HEK293 (cell line): ENCODE results near the gene ATF7IP2.

ENCODE experiments used
- CTCF ChIA-PET: fragments of 350-600 bp; formaldehyde crosslinking; extraction: SDS; loops from one replicate; lab custom pipeline; 2021; ENCODE audit warnings: antibody characterized with exemption; lab: Yijun Ruan, JAX
- POLR2A ChIA-PET: fragments of 300-600 bp; formaldehyde crosslinking; extraction: SDS; loops from one replicate; lab custom pipeline; 2020; ENCODE audit warnings: antibody characterized with exemption, inconsistent platforms; lab: Yijun Ruan, JAX
- H3K27ac ChIP-seq: fragments of 200-500 bp; sonication (Bioruptor generic); 2 replicates; pipeline ENCODE4 v1.5.1; 2014; ENCODE audit warnings: low read depth, low read length, control low read depth, inconsistent platforms; ENCODE audit errors: extremely low read depth
- H3K36me3 ChIP-seq, 2 experiments: fragments of 200-500 bp in 1 of 2; sonication (Bioruptor generic) in 1 of 2; 1 replicate in 1 of 2; 2 replicates in 1 of 2; pipeline ENCODE4 v1.5.1; 2014 to 2017; ENCODE audit warnings: inconsistent platforms in 2 of 2, low read length in 2 of 2; ENCODE audit not compliant: control insufficient read depth in 2 of 2, insufficient read depth in 1 of 2
- H3K4me1 ChIP-seq: fragments of 200-500 bp; sonication (Bioruptor generic); 2 replicates; pipeline ENCODE4 v1.5.1; 2014; ENCODE audit warnings: mild to moderate bottlenecking, low read length, inconsistent platforms; ENCODE audit not compliant: control insufficient read depth, insufficient read depth
- H3K4me3 ChIP-seq: 2 replicates; pipeline ENCODE4 v1.5.1; 2011; ENCODE audit warnings: low read depth, mild to moderate bottlenecking, control low read depth, low read length, moderate library complexity
- H3K9me3 ChIP-seq: fragments of 200-500 bp; sonication (Bioruptor generic); 2 replicates; pipeline ENCODE4 v1.5.1; 2014; ENCODE audit warnings: low read depth, low read length, inconsistent platforms; ENCODE audit not compliant: control insufficient read depth, insufficient read depth
- GLI2 ChIP-seq: fragments of 450-650 bp; formaldehyde crosslinking; IDR thresholded peaks from 2 replicates; pipeline ENCODE4; 2017; ENCODE audit warnings: missing biosample characterization, missing genetic modification characterization, low read depth, borderline replicate concordance
- IKZF3 ChIP-seq: fragments of 450-650 bp; IDR thresholded peaks from 2 replicates; pipeline ENCODE4 v1.5.0; 2018; ENCODE audit warnings: missing biosample characterization, mild to moderate bottlenecking, missing genetic modification characterization, moderate library complexity
- KLF10 ChIP-seq: fragments of 450-650 bp; IDR thresholded peaks from 2 replicates; pipeline ENCODE4 v1.5.1; 2018; ENCODE audit warnings: missing biosample characterization, mild to moderate bottlenecking, missing genetic modification characterization
- KLF9 ChIP-seq: fragments of 450-650 bp; formaldehyde crosslinking; IDR thresholded peaks from 2 replicates; pipeline ENCODE4 v1.5.1; 2016; ENCODE audit warnings: missing biosample characterization, missing genetic modification characterization, low read depth
- OSR2 ChIP-seq: fragments of 450-650 bp; formaldehyde crosslinking; IDR thresholded peaks from 2 replicates; pipeline ENCODE4 v1.5.1; 2016; ENCODE audit warnings: missing biosample characterization, missing genetic modification characterization
- SETDB1 ChIP-seq: IDR thresholded peaks from one replicate; pipeline ENCODE4 v1.6.1; 2017; ENCODE audit warnings: mild to moderate bottlenecking, low read length, moderate library complexity, mixed read lengths; ENCODE audit not compliant: insufficient read length
- SP2 ChIP-seq: fragments of 450-650 bp; formaldehyde crosslinking; IDR thresholded peaks from 2 replicates; pipeline ENCODE4 v1.5.1; 2016; ENCODE audit warnings: missing biosample characterization, missing genetic modification characterization
- ZBTB7A ChIP-seq: fragments of 450-650 bp; formaldehyde crosslinking; IDR thresholded peaks from 2 replicates; pipeline ENCODE4 v1.5.1; 2016; ENCODE audit warnings: low read depth, missing biosample characterization, missing genetic modification characterization
- ZNF140 ChIP-seq: fragments of 450-650 bp; formaldehyde crosslinking; IDR thresholded peaks from 2 replicates; pipeline ENCODE4 v1.5.1; 2016; ENCODE audit warnings: missing biosample characterization, missing genetic modification characterization
- ZNF423 ChIP-seq: fragments of 450-650 bp; formaldehyde crosslinking; IDR thresholded peaks from 2 replicates; pipeline ENCODE4 v1.5.1; 2016; ENCODE audit warnings: missing biosample characterization, missing genetic modification characterization
- ZNF473 ChIP-seq: fragments of 450-650 bp; formaldehyde crosslinking; IDR thresholded peaks from 2 replicates; pipeline ENCODE4 v1.5.1; 2017; ENCODE audit warnings: missing biosample characterization, missing genetic modification characterization
- ZNF530 ChIP-seq: fragments of 450-650 bp; formaldehyde crosslinking; IDR thresholded peaks from 2 replicates; pipeline ENCODE4 v1.5.1; 2016; ENCODE audit warnings: low read depth, missing biosample characterization, missing genetic modification characterization
- ZNF654 ChIP-seq: fragments of 450-650 bp; formaldehyde crosslinking; IDR thresholded peaks from 2 replicates; pipeline ENCODE4 v1.5.1; 2016; ENCODE audit warnings: low read depth, missing biosample characterization, missing genetic modification characterization
- ZNF664 ChIP-seq: fragments of 450-650 bp; formaldehyde crosslinking; IDR thresholded peaks from 2 replicates; pipeline ENCODE4 v1.5.1; 2016; ENCODE audit warnings: missing biosample characterization, missing genetic modification characterization
- ZNF707 ChIP-seq: fragments of 450-650 bp; formaldehyde crosslinking; IDR thresholded peaks from 2 replicates; pipeline ENCODE4 v1.5.1; 2016; ENCODE audit warnings: missing biosample characterization, missing genetic modification characterization
- ZNF830 ChIP-seq: fragments of 450-650 bp; IDR thresholded peaks from 2 replicates; pipeline ENCODE4 v1.5.0; 2018; ENCODE audit warnings: missing biosample characterization, missing genetic modification characterization, low read depth, mild to moderate bottlenecking, moderate library complexity
- TF ChIP-seq, protein P1 (sequence below): sonication (generic); formaldehyde crosslinking; IDR thresholded peaks from 2 replicates; pipeline ENCODE4 v1.8.1; 2022; ENCODE audit warnings: mild to moderate bottlenecking, moderate library complexity, missing genetic modification reagents
- TF ChIP-seq, protein P2 (sequence below): fragments of 450-650 bp; formaldehyde crosslinking; IDR thresholded peaks from 2 replicates; pipeline ENCODE4 v1.5.1; 2016; ENCODE audit warnings: missing biosample characterization, missing genetic modification characterization
- TF ChIP-seq, protein P3 (sequence below): fragments of 450-650 bp; formaldehyde crosslinking; IDR thresholded peaks from 2 replicates; pipeline ENCODE4 v1.5.0; 2017; ENCODE audit warnings: missing biosample characterization, missing genetic modification characterization, borderline replicate concordance
- TF ChIP-seq, protein P4 (sequence below): IDR thresholded peaks from 2 replicates; pipeline ENCODE4 v1.6.1; 2011; ENCODE audit warnings: mild to moderate bottlenecking, low read depth, low read length, borderline replicate concordance
- TF ChIP-seq, protein P5 (sequence below): fragments of 450-650 bp; formaldehyde crosslinking; IDR thresholded peaks from 2 replicates; pipeline ENCODE4 v1.5.1; 2016; ENCODE audit warnings: missing biosample characterization, missing genetic modification characterization

Gene ATF7IP2

DNA sequence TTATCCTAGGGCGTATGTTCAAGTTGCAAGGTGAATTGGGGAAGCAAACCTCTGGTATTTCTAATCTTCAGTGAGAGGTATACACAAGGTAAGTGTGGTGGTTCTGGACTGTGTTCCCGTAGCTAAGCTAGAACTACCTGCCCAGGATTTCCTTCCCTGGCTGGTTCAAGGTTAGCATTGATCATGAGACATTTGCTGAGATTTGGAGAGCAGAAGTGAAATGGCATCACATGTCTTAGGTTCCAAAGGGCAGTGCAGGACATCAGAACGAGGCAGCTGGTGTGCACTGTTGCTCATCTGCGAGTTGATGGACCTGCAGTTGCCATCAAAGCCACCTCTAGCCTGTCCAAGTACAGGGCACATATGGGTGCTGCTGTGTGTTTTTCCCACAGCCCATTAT lies 99.3 kb downstream of the ATF7IP2 start (continued):
- TF ChIP-seq, protein P1, sequence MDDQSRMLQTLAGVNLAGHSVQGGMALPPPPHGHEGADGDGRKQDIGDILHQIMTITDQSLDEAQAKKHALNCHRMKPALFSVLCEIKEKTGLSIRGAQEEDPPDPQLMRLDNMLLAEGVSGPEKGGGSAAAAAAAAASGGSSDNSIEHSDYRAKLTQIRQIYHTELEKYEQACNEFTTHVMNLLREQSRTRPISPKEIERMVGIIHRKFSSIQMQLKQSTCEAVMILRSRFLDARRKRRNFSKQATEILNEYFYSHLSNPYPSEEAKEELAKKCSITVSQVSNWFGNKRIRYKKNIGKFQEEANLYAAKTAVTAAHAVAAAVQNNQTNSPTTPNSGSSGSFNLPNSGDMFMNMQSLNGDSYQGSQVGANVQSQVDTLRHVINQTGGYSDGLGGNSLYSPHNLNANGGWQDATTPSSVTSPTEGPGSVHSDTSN (CRISPR knock-in tag) = no peak
- no peak for TF ChIP-seq ZNF140 (tag by site-specific recombination)
- no peak for TF ChIP-seq ZNF473 (tag by site-specific recombination)
- TF ChIP-seq, protein P2, sequence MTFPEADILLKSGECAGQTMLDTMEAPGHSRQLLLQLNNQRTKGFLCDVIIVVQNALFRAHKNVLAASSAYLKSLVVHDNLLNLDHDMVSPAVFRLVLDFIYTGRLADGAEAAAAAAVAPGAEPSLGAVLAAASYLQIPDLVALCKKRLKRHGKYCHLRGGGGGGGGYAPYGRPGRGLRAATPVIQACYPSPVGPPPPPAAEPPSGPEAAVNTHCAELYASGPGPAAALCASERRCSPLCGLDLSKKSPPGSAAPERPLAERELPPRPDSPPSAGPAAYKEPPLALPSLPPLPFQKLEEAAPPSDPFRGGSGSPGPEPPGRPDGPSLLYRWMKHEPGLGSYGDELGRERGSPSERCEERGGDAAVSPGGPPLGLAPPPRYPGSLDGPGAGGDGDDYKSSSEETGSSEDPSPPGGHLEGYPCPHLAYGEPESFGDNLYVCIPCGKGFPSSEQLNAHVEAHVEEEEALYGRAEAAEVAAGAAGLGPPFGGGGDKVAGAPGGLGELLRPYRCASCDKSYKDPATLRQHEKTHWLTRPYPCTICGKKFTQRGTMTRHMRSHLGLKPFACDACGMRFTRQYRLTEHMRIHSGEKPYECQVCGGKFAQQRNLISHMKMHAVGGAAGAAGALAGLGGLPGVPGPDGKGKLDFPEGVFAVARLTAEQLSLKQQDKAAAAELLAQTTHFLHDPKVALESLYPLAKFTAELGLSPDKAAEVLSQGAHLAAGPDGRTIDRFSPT (tag by site-specific recombination) = no peak
- no peak for TF ChIP-seq ZNF707 (tag by site-specific recombination)
- no peak for TF ChIP-seq ZNF664 (tag by site-specific recombination)
- no peak for TF ChIP-seq ZBTB7A (tag by site-specific recombination)
- no peak for TF ChIP-seq IKZF3 (tag by site-specific recombination)
- TF ChIP-seq ZNF530 = no peak
- no peak for TF ChIP-seq ZNF423 (tag by site-specific recombination)
- TF ChIP-seq OSR2 (tag by site-specific recombination) = no peak
- TF ChIP-seq SP2 (tag by site-specific recombination) = no peak
- TF ChIP-seq ZNF830 (tag by site-specific recombination) = no peak
- no peak for TF ChIP-seq KLF9 (tag by site-specific recombination)

DNA sequence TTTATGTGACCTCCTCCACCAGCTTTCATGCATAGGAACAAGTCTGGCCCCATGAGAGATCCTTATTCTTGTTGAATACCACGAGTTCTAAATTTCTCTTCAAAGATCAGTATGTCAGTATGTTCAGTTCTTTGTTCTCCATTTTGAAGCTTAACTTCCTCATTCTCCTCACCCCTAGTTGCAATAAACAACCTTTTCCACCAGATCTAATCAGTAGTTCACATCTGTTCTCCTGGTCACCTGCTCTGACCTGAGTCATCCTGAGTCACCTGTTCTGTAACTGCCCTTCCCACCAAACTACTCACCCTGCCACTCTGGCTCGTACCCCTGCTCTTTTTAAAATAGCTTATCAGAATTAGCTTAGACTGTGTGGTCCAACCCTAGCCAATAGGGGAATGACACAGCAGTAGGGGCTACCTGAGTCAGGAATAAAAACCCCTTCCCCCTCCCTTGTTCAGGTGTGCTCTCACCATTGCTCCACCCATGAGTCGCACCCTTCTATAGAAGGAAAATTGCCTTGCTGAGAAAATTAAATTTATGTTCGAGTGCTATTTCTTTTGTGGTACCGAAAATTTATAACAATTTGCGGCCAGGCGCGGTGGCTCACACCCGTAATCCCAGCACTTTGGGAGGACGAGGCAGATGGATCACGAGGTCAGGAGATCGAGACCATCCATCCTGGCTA lies 100.0 kb downstream of the ATF7IP2 start:
- TF ChIP-seq SETDB1 (peak; percentile 35), GLI2 (tag by site-specific recombination) (no peak), KLF10 (tag by site-specific recombination) (no peak), ZNF654 (tag by site-specific recombination) (no peak)
- TF ChIP-seq, protein P3, sequence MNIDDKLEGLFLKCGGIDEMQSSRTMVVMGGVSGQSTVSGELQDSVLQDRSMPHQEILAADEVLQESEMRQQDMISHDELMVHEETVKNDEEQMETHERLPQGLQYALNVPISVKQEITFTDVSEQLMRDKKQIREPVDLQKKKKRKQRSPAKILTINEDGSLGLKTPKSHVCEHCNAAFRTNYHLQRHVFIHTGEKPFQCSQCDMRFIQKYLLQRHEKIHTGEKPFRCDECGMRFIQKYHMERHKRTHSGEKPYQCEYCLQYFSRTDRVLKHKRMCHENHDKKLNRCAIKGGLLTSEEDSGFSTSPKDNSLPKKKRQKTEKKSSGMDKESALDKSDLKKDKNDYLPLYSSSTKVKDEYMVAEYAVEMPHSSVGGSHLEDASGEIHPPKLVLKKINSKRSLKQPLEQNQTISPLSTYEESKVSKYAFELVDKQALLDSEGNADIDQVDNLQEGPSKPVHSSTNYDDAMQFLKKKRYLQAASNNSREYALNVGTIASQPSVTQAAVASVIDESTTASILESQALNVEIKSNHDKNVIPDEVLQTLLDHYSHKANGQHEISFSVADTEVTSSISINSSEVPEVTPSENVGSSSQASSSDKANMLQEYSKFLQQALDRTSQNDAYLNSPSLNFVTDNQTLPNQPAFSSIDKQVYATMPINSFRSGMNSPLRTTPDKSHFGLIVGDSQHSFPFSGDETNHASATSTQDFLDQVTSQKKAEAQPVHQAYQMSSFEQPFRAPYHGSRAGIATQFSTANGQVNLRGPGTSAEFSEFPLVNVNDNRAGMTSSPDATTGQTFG = no peak
- TF ChIP-seq, protein P4, sequence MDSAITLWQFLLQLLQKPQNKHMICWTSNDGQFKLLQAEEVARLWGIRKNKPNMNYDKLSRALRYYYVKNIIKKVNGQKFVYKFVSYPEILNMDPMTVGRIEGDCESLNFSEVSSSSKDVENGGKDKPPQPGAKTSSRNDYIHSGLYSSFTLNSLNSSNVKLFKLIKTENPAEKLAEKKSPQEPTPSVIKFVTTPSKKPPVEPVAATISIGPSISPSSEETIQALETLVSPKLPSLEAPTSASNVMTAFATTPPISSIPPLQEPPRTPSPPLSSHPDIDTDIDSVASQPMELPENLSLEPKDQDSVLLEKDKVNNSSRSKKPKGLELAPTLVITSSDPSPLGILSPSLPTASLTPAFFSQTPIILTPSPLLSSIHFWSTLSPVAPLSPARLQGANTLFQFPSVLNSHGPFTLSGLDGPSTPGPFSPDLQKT = no peak
- TF ChIP-seq, protein P5, sequence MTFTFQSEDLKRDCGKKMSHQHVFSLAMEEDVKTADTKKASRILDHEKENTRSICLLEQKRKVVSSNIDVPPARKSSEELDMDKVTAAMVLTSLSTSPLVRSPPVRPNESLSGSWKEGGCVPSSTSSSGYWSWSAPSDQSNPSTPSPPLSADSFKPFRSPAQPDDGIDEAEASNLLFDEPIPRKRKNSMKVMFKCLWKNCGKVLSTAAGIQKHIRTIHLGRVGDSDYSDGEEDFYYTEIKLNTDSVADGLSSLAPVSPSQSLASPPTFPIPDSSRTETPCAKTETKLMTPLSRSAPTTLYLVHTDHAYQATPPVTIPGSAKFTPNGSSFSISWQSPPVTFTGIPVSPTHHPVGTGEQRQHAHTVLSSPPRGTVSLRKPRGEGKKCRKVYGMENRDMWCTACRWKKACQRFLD (tag by site-specific recombination) = no peak
- ChIA-PET CTCF (interaction anchor here (0.6 kb wide), 1 partner anchor 542 kb away, joined by 3 read pairs; no protein-coding TSS in a partner anchor), POLR2A (no interaction called here)
- Histone ChIP-seq H3K9me3 (no peaks in the 10 kb centered on the region), H3K4me3 (no peak overlapping the region), H3K4me1 (no peaks in the 10 kb centered on the region), H3K36me3 (no peaks in the 10 kb centered on the region; a peak in 1 of 3 replicates), H3K27ac (no peak overlapping the region)
